GM18511 (cell line): ENCODE data around the gene DMD.
"Not testable (repeated sequence)": the region's sequence is repeated elsewhere in the genome, so short reads cannot be mapped to it uniquely, and the experiment has no call there.

Experiments used
- ATAC-seq: cut with Tn5 transposase; IDR thresholded peaks from one replicate; pipeline ENCODE4 v1.9.1; 2021; ENCODE audit warnings: mild to moderate bottlenecking, moderate library complexity; ENCODE audit not compliant: unreplicated experiment

The DMD gene

DNA sequence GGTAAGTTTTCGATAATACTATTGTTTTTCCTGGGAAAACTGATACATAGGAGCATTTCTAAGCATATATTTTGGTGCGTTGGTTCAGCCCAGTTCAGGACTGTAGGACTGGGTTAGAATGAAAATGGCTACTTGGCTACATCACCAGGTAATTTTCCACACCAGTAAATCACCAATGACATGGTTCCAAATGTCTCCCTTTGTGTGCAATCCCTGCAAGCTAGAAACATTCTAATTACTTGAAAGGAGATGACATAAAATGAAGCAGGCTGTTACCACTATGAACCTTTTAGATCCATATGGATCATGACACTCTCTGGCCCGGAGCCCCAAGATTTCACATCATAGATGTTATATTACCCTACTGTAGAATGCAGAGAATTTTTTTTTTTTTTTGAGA is 1562.1 kb downstream of the DMD start:
- no peak for ATAC-seq

DNA sequence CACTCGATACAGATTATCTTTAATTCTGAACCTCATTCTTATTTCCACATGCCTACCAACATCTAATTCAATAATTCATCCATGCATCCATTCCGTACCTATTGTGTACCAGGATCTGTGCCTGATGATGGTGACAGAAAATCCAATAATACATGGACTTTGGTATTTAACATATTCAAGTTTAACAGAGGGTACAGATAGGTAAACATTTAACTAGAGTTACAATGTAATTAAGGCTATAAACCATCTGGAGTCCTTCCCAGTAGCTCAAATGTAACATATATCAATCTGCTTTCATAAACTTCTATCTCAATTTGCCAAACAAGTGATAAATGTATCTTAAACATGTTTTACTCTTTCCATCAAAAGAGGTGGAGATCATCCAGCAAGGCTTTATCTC is 1578.0 kb downstream of the DMD start:
- ATAC-seq, result no peak

DNA sequence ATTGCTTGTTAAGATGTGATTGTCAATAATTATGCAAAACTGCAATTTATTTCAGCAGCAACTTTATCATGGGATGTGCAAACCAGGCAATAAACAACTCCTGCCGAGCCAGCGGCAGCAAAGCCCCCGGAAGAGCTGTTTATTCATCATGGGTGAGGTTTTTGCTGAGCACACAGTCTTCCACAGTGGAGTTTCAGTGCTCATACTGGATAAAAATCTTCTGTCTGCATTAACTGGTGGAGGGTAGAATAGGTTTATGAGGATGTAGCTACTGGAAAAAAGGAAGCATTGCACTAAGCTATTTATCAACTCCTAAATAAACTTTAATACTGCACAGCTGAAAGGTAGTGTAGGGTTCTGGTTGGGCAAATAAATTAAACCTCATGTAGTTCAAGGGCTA is 1582.2 kb downstream of the DMD start:
- no peak for ATAC-seq

DNA sequence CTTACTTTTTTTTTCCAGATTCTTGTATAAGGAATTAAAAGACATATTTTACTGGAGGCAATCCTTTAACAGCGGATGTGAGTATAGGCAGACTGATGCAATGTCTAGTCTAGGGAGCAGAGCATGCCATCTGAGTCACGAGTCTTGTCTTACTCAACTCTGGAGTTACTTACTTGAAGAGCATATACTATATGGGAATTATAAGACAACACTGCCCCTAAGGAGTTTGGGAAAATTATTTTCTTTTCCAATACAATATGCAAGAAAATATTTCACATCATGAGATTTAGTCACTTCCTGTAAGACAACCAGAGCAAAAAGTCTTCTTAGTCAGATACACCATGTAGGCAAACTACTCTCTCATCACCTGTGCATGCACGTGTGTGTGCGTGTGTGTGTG is 1602.2 kb downstream of the DMD start:
- no peak for ATAC-seq

DNA sequence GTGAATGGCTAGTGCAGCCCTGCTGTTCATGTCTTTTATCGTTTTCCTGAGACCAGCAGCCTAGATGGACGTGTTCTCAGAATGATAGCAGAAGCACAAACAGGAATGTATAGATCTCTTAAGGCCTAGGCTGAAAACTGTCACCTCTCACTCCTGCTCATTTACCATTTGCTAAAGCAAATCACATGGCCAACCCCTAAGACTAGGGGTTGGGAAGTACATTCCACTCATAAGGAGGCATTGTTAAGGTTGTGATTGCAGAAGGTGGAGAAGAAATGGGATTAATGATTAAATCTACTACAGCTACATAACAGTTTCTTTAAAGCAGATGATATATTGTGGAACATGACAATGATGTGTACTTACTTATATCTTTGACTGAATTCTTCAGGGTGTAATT is 1602.7 kb downstream of the DMD start:
- no peak for ATAC-seq

DNA sequence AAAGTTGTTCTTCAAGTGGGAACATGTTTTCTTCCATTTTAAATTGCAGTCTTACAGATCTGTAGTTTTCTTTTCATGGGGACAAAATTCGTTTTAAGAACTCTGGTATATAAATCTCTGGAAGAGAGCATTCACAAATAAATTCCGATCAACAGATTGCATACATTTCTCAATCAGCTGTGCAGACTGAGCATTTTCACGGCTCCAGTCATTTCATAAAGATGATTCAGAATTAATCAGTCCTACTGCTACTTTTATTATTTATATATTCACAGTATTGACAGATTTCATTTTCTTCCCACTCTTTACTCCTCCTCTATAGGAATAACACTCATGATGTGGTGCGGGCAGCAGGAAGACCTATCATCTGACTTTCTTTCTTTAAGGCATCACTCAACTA is 1604.6 kb downstream of the DMD start:
- no peak for ATAC-seq

DNA sequence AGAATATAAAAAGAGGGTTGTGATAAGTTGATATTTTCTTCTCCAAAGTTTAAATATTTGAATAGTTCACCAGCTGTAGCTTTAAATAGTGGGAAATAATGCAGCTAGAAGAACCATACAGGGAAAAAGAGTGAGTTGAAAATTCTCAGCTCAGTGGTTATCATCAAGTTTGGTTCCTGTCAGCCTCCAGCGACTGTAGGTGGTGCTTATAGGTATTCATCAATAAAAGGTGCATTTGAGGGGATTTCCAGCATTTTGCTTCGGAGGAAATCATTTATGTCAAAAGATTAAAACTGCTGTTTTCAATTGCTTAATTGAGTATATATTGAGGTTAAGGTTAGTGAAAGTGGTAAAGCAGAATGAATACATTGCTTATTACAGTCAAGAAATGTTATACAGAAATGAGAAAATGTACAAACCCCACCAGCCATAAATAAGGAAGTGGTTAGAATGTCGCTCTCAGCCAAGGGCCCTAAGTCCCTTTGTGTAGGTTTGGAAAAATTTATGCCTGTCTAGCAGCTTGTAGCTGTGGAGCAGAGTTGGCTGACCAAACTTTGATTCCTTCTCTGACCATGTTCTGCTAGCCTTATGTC is 1606.6 kb downstream of the DMD start:
- ATAC-seq, result peak; percentile 90

DNA sequence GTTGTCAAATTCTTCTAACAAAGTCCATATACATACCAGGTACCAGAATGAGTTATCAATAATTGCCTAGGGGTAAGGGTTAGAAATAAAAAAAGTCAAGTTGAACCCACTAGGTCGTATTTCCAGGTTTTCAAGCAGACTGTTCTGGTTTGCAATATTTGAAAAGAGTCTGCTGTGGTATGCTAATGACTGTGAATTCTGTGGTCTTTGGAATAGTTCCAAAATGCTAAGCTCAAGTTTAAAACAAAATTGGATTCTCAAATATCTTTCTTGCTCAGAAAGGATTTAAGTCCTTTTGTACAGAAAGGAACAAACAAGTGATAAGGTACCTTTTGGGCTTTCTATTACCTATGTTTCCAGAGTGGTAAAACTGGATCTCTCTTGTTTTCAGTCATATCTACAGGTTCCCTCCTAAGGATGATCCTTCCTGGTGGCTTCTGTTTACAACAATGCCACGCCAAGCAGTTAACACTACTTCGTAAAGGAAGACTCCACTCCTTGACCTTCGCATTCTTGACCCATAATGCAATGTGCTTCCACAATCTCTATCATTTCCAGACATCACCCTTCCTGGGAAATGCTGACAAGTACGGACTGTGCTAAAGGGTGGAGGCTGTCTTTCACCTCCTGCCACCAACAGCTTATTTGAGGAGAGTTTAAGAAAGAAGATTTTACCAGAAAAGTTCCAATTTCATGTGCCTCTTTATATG is 1607.8 kb downstream of the DMD start:
- ATAC-seq, result no peak

DNA sequence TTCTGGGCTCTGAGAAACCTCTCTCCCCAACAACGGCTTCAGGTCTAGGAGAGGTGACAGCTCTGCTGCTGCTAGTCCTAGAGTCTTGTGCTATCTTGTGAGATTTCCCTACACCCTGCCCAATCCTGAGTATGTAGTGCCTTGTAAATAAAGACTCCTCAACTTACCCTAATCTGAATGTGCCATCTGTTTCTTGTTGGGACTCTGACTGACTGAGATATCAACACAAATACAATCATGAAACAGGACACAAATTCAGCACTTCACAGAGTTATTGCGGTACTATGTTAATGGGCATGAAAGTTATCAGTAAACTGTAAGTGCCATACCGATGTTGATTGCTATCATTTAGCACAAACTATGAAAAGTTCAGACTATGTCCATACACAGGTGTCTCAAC is 1610.5 kb downstream of the DMD start:
- ATAC-seq, result no peak

DNA sequence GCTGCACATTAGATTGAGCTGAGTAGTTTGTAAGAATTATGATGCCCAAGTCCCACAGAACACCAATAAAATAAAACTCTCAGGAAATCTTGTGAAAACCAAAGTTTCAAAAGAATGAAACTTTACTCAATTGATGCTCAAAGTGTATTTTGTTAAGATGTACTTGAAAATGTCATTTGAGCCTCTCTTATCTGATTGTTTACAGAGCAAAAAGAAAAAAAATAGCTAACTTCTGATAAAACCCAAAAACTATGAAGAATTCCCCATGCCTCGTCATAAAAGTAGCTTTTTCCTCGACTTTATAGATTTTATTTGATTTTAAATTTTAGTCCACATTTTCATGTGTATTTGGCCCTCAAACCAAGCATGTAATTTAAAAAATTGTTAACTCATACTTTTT is 1618.0 kb downstream of the DMD start:
- ATAC-seq, result no peak

DNA sequence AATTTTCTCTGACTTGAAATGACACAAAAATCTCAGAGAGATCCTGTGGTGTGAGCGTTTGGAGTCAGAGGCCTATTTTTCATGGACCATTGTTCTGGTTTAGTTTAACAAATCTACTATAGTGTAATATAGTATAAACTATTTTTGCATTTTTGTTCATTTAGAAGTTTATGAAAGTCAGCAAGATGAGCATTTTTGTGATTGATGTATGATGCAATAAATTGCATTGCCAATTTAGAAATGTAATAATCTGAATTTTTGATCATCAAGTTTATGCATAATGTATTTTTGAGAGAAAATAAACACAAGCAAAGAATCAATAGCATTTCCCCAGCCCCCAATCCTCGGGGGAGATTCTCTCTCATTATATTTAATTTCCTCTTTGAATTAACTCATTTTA is 1620.0 kb downstream of the DMD start:
- no peak for ATAC-seq

DNA sequence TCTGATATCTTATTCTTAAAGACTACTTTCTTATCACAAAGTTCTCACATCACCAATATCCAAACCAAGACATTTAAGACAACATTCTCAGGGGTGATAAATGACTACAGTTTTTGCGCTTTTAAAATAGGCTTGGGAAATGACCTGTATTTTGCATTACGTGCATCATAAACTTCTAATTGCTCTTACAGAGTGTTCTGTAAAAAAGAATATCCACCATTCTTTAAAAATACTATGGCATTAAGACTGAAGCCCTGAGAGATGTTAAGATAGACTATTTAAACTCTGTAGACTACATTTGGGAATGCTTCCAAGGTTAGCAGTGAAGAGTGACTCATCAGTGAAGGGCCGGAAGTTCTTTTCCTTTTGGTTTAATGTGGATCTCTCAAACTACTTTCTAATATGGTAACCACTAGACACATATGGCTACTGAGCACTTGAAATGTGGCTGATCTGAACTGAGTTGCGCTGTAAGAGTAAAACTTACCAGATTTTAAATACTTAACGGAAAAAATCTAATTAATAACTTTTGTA is 1620.7 kb downstream of the DMD start:
- no peak for ATAC-seq

DNA sequence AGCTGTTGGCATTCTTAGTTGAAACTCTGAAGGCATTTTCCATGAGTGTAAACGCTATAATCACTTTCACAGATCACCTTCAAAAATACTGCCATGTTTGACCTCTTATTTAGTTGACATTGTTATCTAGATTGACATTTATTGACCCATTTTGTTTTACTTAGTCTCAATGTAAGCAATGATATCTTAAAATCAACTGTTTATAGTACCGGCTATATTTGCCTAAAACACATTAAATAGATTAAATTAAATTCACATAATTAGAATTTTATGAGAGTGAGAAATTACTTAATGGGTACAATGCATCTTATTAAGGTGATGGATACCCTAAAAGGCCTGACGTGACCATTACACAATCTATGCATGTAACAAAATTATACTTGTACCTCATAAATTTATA is 1621.8 kb downstream of the DMD start:
- no peak for ATAC-seq

DNA sequence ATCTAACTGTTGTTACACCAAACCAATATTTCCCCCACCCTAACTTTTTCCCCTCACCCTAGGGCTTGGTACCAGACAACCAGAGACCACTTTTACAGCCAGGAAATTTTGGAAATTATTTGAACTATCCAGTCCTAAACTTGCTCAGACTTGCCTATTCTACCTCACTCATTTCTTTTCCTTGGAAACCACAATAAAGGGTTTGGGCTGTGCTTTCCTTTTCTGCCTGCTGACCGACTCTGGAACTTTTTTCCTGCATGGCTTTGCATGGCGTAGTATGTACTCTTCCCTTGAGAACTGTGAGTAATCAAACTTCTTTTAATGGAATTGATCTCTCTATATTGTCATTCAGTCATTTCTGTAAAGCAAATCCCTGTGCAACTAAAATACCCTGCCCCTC is 1623.0 kb downstream of the DMD start:
- ATAC-seq, result no peak

DNA sequence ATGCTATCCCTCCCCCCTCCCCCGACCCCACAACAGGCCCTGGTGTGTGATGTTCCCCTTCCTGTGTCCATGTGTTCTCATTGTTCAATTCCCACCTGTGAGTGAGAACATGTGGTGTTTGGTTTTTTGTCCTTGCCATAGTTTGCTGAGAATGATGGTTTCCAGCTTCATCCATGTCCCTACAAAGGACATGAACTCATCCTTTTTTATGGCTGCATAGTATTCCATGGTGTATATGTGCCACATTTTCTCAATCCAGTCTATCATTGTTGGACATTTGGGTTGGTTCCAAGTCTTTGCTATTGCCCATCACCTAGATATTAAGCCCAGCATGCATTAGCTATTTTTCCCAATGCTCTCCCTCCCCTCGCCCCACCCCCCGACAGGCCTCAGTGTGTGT is 1627.5 kb downstream of the DMD start:
- ATAC-seq, result not testable (repeated sequence)

DNA sequence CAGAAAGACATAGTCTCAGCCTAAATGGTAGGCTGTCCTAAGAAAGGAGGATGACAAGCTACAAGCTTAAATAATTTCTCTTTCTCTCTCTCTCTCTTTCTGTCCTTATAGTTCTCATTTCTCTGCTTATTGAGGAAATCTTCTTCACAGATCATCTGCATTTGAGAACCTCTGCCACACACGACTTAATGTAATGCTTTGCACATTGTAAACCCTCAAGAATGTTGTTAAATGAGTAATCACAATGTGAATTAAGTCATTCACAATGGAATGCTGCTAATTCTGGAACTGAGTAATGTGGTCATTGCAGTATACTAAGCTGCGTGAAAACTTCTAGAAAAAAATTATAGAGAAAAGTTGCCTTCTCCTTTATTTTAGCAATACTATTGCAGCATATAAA is 1630.6 kb downstream of the DMD start:
- ATAC-seq, result no peak

DNA sequence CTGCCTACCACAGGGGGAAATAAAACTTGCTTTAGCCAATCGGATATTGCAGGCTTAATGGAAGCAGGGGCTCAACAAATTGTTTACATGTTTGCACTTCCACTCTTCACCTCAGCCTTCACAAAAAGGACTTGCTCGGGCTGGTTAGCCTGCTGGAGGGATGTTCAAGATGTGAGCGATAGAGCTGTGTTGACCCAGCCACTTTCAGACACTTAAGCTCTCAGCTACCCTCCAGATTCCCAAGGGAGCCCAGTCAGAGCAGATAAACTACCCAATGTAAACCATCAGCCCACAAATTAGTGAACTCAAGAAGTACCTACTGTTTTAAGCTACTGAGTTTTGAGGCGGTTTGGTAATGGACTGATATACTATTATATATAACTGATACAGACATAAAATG is 1631.1 kb downstream of the DMD start:
- no peak for ATAC-seq

DNA sequence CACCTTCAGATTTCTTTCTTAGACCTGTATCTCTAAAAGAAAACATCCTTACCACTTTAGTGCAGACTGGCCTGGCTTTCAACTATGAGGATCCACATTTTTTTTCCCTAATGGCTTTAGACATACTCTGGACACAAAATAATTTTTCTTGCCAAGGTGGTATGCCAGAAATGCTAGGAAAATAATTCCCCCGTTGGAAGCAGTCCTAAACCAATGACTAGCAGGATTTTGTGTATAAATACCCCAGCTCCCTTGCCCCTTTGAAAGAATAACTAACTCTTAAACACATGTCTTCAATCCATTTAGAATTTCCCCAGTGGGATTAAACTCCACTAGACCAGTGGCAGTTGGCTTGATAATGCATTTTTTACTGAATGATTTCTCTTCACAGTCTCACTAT is 1639.0 kb downstream of the DMD start:
- no peak for ATAC-seq

DNA sequence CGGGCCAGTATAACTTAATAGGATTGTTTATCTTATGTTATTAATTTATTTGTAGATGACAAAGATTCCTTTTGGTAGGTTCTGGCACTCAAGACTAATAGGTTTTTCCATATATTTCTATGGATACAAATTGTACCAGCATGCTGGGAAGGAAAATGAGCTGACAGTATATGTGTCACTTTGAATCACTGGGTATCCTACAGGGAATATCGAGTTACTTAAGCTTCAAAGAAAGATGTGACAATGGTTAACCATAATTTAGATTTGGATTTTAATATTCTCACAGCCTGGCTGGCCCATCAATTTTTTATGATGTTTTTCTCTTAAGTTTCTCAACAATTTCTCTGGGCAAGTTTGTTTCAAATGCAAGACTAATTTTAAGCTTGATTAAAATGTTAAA is 1640.7 kb downstream of the DMD start:
- ATAC-seq, result no peak

DNA sequence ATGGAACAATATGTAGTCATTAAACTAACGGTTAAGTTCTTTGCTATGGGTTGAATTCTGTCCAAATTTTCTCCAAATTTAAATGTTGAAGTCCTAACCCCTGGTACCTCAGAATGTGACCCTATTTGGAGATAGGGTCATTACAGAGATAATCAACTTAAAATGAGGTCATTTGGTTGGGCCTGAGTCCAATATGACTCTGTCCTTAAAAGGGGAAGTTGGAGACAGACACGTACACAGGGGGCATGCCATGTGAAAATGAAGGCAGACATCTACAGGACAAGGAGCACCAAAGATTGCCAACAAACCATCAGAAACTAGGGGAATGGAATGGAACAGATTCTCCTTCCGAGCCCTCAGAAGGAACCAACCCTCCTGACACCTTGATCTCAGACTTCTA is 1647.6 kb downstream of the DMD start:
- ATAC-seq, result peak; percentile 46

DNA sequence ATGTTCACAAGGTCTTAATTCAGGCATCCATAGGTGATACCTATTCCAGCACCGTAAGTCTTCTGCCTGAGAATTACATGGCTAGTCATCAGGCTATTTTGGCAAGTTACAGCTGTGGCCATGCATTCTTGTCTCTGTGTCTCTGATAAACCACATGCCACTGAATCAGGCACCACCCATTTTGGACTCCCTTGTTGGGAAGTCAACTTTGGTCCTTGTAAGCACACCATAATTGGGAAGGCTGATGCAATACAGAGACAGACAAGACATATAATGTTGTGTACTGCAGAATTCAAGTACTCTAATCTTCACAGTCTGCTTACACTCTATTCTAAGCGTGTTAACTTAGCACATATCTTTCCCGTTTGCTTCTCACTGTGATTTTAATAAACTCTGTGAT is 1655.8 kb downstream of the DMD start:
- no peak for ATAC-seq

DNA sequence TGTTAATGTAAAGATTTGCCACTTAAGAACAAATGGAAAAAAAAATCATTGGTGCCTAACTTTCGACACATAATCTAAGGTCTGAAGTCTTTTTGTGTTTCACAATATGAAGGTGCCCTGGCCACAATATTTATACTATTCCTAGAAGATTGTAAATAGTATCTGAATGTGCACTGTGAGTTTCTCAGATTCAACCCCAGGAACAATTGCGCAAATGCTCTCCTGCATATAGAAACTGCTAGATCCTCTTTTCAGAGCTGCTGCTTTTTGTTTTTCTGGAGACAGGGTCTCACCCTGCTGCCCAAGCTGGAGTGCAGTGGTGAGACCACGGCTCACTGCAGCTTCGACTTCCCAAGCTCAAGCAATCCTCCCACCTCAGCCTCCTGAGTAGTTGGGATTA is 1659.4 kb downstream of the DMD start:
- ATAC-seq, result no peak

DNA sequence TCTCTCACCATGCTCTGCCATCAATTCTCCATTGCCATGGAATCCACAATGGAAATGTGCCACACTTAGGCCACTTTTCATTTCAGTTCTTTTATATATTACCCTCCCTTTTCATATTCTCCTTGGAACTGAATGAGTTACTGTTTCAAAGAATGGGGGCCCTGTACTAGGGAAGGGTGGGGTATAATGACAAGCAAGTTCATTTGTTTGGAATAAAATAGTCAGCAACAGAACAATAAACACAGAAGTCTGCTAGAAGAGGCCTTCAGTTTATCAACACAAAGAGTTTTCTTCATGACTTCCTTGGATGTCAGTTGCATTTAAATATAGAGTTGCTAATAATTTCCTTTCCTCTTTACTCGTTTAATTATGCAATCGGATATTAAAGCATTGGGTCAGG is 1661.2 kb downstream of the DMD start:
- ATAC-seq, result no peak
